ENCODE data around the gene NTM.

Gene NTM

GRCh38 chr11:131756479-131757110, 386.2 kb downstream of the NTM start:
- DNase-seq: no peak

GRCh38 chr11:131758726-131759125, 388.3 kb downstream of the NTM start:
- DNase-seq: no peak

- no peak for DNase-seq
These were observed 388.7 kb downstream of the NTM start for GRCh38 chr11:131759140-131759539.

GRCh38 chr11:131760091-131761061, 390.0 kb downstream of the NTM start:
- no peak for DNase-seq

- no peak for DNase-seq
These were observed 392.1 kb downstream of the NTM start for GRCh38 chr11:131762346-131763110.

GRCh38 chr11:131763193-131763890, 392.9 kb downstream of the NTM start:
- DNase-seq: no peak

- DNase-seq: no peak
These were observed 393.7 kb downstream of the NTM start for GRCh38 chr11:131764126-131764525.

- no peak for DNase-seq
These were observed 394.2 kb downstream of the NTM start for GRCh38 chr11:131764649-131765048.

- DNase-seq: no peak
These were observed 396.2 kb downstream of the NTM start for GRCh38 chr11:131766637-131767036.

GRCh38 chr11:131767421-131767820, 397.0 kb downstream of the NTM start:
- DNase-seq: no peak

GRCh38 chr11:131770801-131771200, 400.4 kb downstream of the NTM start:
- no peak for DNase-seq

GRCh38 chr11:131771471-131771870, 401.1 kb downstream of the NTM start:
- DNase-seq: no peak

GRCh38 chr11:131773626-131774025, 403.2 kb downstream of the NTM start:
- no peak for DNase-seq

- no peak for DNase-seq
These were observed 405.8 kb downstream of the NTM start for GRCh38 chr11:131776211-131776610.

- DNase-seq: no peak
These were observed 415.4 kb downstream of the NTM start for GRCh38 chr11:131785801-131786200.

- no peak for DNase-seq
These were observed 416.7 kb downstream of the NTM start for GRCh38 chr11:131787119-131787518.

GRCh38 chr11:131790586-131790985, 420.2 kb downstream of the NTM start:
- no peak for DNase-seq

GRCh38 chr11:131792243-131792642, 421.8 kb downstream of the NTM start:
- no peak for DNase-seq

GRCh38 chr11:131796089-131796488, 425.7 kb downstream of the NTM start:
- DNase-seq: no peak

GRCh38 chr11:131796541-131796940, 426.1 kb downstream of the NTM start:
- no peak for DNase-seq

- DNase-seq: no peak
These were observed 430.0 kb downstream of the NTM start for GRCh38 chr11:131800452-131800851.

- no peak for DNase-seq
These were observed 432.2 kb downstream of the NTM start for GRCh38 chr11:131802440-131803115.

All from activated T-cell treated with anti-CD3 and anti-CD28 coated beads, Interleukin-2, amount 50 U/mL, for 1 hour (primary cell).